ENCODE data around the gene PRR33. TPM values are rescaled to one million over a fixed set of nuclear protein-coding genes. Genes with fewer than 3 reads are reported as not detected.

Gene PRR33
- total RNA-seq, 4 donors from 2014 or later = not detected

DNA sequence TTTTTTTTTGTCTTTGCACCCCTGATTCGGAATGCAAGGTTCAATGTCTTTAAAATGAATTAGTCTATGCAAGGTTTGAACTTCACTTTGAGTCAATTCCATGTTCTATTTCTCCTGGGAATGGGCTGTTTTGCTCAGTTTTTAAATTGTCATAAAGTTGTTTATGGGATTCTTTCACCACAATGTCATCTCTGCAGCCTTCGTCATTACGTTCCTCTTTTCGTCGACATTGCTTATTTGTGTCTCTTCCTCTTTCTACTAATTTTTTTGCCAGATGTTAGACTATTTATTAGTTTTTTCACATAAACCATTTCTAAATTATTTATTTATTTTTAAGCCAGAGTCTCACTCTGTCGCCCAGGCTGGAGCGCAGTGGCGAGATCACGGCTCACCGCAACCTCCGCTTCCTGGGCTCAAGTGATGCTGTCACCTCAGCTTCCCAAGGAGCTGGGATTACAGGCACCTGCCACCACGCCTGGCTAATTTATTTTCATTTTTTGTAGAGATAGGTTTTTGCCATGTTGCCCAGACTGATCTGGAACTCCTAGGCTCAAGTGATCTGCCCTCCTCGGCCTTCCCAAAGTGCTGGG is 20.7 kb upstream of the PRR33 start:
- TF ChIP-seq POLR2A (IDR thresholded peaks at IDR 0.05) (no peak), EP300 (IDR thresholded peaks at IDR 0.05) (no peak)
- TF ChIP-seq, protein P1, sequence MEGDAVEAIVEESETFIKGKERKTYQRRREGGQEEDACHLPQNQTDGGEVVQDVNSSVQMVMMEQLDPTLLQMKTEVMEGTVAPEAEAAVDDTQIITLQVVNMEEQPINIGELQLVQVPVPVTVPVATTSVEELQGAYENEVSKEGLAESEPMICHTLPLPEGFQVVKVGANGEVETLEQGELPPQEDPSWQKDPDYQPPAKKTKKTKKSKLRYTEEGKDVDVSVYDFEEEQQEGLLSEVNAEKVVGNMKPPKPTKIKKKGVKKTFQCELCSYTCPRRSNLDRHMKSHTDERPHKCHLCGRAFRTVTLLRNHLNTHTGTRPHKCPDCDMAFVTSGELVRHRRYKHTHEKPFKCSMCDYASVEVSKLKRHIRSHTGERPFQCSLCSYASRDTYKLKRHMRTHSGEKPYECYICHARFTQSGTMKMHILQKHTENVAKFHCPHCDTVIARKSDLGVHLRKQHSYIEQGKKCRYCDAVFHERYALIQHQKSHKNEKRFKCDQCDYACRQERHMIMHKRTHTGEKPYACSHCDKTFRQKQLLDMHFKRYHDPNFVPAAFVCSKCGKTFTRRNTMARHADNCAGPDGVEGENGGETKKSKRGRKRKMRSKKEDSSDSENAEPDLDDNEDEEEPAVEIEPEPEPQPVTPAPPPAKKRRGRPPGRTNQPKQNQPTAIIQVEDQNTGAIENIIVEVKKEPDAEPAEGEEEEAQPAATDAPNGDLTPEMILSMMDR (IDR thresholded peaks at IDR 0.05) = no peak
- DNase-seq (ENCODE audit: low spot score in 2 of 2) = no peak
- Histone ChIP-seq H3K9me3 (no peaks in the 10 kb centered on the region), H3K27me3 (no peaks in the 10 kb centered on the region), H3K4me1 (peaks cover 0 to 27% (median 10%) of the 10 kb centered on the region in 4 donors), H3K4me3 (no peak overlapping the region), H3K36me3 (no peaks in the 10 kb centered on the region), H3K27ac (peak overlapping the region in 1 of 4 donors; percentile 46)
- 77% methylated on average over 13 of the region's 13 CpGs for WGBS, 2 donors

DNA sequence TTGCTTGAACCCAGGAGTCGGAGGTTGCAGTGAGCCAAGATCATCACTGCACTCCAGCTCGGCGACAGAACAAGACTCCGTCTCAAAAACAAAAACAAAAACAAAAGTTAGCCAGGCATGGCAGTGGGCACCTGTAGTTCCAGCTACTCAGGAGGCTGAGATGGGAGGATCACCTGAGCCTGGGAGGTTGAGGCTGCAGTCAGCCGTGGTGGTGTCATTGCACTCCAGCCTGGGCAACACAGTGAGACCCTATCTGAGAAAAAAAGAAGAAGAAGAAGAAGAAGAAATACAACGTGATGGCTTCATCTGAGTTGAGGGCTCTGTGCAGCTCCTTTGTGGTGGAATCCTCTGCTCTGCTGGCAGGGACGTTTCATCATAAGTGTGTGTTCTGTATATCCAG is 17.8 kb upstream of the PRR33 start:
- 89 to 91% methylated on average over 7 of the region's 7 CpGs for WGBS, 2 donors
- H3K4me1 ChIP-seq = peaks cover 0 to 40% (median 13%) of the 10 kb centered on the region in 4 donors
- no peak for DNase-seq (ENCODE audit: low spot score in 2 of 2)
- H3K4me3 ChIP-seq = no peak overlapping the region
- no peaks in the 10 kb centered on the region for H3K36me3 ChIP-seq
- no peaks in the 10 kb centered on the region for H3K9me3 ChIP-seq
- TF ChIP-seq, protein P1 (IDR thresholded peaks at IDR 0.05) = no peak
- no peak for TF ChIP-seq POLR2A (IDR thresholded peaks at IDR 0.05)
- TF ChIP-seq EP300 (IDR thresholded peaks at IDR 0.05) = no peak
- H3K27ac ChIP-seq = peak overlapping the region in 2 of 4 donors; percentile 77
- H3K27me3 ChIP-seq = no peaks in the 10 kb centered on the region

DNA sequence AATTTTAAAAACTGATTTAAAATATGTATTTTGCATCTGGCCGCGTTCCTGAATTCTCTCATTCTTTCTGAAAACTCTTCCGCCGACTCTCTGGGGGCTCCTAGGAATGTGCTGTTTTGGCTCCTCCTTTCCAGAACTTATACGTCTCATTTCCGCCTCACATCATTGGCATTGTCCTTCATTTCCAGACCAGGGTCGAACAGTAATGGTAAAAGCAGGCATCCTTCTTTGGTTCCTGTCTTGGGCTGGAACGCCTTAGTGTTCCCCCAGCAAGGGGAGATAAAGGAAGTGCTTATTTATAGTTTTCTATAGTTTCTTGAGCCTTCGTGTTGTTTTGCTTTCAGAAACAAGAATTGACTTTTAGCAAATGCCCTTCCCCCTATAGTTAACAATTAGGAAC is 16.9 kb upstream of the PRR33 start:
- no peak for DNase-seq (ENCODE audit: low spot score in 2 of 2)
- TF ChIP-seq, protein P1 (IDR thresholded peaks at IDR 0.05) = no peak
- TF ChIP-seq POLR2A (IDR thresholded peaks at IDR 0.05) = no peak
- TF ChIP-seq EP300 (IDR thresholded peaks at IDR 0.05) = no peak
- peaks cover 0 to 47% (median 13%) of the 10 kb centered on the region in 4 donors for H3K4me1 ChIP-seq
- H3K9me3 ChIP-seq = no peaks in the 10 kb centered on the region
- H3K27me3 ChIP-seq = no peaks in the 10 kb centered on the region
- 3 to 6% methylated on average over 9 of the region's 9 CpGs for WGBS, 2 donors
- H3K36me3 ChIP-seq = no peaks in the 10 kb centered on the region
- H3K4me3 ChIP-seq = peak overlapping the region in 1 of 4 donors; percentile 7
- peak overlapping the region; percentile 25 to 77 (median 70) for H3K27ac ChIP-seq

DNA sequence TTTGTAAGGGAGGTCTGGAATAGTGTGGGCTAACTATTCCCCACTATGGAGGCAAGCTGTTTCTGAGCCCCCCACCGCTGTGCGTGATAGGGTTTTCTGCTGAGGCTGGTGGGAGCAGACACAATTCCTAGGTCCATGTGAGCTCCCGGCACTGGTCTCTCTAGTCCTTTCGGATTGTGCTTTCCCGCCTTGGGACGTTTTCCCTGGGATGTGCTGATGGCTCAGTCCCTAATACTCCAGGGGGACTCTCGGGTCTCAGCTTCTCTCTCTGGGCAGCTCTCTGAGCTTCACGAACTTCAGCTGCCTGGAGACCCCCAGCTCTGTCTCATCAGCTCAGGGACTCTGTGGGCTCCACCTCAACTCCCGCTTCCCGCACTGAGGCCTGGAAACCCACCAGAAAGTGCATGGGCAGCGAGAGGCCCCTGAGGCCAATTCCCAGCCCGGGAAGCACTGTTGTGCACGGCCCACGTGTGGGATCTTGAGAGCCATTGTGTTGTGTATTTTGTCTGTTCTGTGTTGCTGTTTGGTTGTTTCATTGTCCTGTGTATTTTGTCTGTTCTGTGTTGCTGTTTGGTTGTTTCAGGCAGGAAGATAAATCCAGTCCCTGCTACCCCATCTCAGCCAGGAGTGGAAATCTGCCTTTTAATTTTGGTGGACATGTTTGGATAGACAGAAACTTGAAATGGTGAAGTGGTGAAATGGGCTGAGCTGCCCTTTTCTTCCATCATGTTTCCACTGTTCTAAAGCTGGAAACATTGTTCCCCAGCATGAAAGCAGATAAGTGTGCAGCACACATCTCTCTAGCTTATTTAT is 15.1 kb upstream of the PRR33 start:
- Histone ChIP-seq H3K9me3 (no peaks in the 10 kb centered on the region), H3K27me3 (no peaks in the 10 kb centered on the region), H3K4me1 (peaks cover 0 to 50% (median 13%) of the 10 kb centered on the region in 4 donors), H3K36me3 (no peaks in the 10 kb centered on the region), H3K27ac (peak overlapping the region; percentile 20 to 77 (median 62)), H3K4me3 (no peak overlapping the region)
- TF ChIP-seq POLR2A (IDR thresholded peaks at IDR 0.05) (no peak), EP300 (IDR thresholded peaks at IDR 0.05) (no peak)
- TF ChIP-seq, protein P1 (IDR thresholded peaks at IDR 0.05) = no peak
- WGBS, 2 donors = 44 to 65% methylated on average over 14 of the region's 14 CpGs
- no peak for DNase-seq (ENCODE audit: low spot score in 2 of 2)

DNA sequence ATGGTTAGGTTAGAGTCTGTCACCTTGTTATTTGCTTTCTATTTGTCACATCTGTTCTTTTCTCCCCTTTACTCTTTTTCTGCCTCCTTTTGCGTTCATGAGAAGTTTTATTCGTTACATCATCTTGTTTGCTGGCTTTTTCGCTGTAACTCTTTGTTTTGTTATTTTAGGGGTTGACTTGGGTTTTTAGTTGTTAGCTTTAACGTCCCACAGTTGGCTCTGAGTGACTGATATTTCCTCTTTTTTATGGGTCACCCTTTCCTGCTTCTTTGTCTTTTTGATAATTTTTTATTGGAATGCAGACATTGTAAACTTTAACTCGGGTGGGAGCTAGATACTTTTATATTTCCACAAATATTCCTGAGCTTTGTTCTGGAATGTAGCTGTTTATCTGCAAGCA is 14.5 kb upstream of the PRR33 start:
- WGBS, 2 donors = 25 to 31% methylated on average over 5 of the region's 5 CpGs
- peak overlapping the region in 3 of 4 donors; percentile 48 to 77 (median 77) for H3K27ac ChIP-seq
- no peaks in the 10 kb centered on the region for H3K36me3 ChIP-seq
- peaks cover 0 to 50% (median 13%) of the 10 kb centered on the region in 4 donors for H3K4me1 ChIP-seq
- H3K27me3 ChIP-seq = no peaks in the 10 kb centered on the region
- no peaks in the 10 kb centered on the region for H3K9me3 ChIP-seq
- DNase-seq (ENCODE audit: low spot score in 2 of 2) = no peak
- no peak for TF ChIP-seq EP300 (IDR thresholded peaks at IDR 0.05)
- no peak overlapping the region for H3K4me3 ChIP-seq
